K562 (cell line): ENCODE results near the gene ARHGAP22. TPM values are rescaled to one million over a fixed set of nuclear protein-coding genes. Genes with fewer than 3 reads are reported as not detected.

Experiments used
- DLX4 ChIP-seq: fragments of 250-450 bp; sonication (Bioruptor Pico); IDR thresholded peaks from 2 replicates; pipeline ENCODE4 v1.6.1; 2021; ENCODE audit warnings: mild to moderate bottlenecking
- FOXP4 ChIP-seq: sonication (generic); formaldehyde crosslinking; IDR thresholded peaks from 2 replicates; pipeline ENCODE4 v1.8.0; 2022; ENCODE audit warnings: mild to moderate bottlenecking, missing genetic modification reagents, borderline replicate concordance
- MGA ChIP-seq: fragments of 450-650 bp; IDR thresholded peaks from 2 replicates; pipeline ENCODE4 v1.6.1; 2016; ENCODE audit warnings: mild to moderate bottlenecking, moderate library complexity
- NFRKB ChIP-seq: fragments of 450-650 bp; IDR thresholded peaks from 2 replicates; pipeline ENCODE4 v1.6.1; 2016; ENCODE audit warnings: low read depth
- XRCC5 ChIP-seq: fragments of 200-400 bp; formaldehyde crosslinking; IDR thresholded peaks from 2 replicates; pipeline ENCODE4 v1.6.1; 2017; ENCODE audit warnings: low read depth, mild to moderate bottlenecking, low read length
- ZBTB33 ChIP-seq: sonication (generic); formaldehyde crosslinking; IDR thresholded peaks from 2 replicates; pipeline ENCODE4 v1.8.1; 2023; ENCODE audit warnings: mild to moderate bottlenecking, missing genetic modification reagents
- polyA plus RNA-seq, 8 experiments: library from polyadenylated mRNA; depleted of rRNA in 4 of 8; stranded (reverse) in 5 of 8; unstranded in 3 of 8; fragments of >200 nt; fragmentation: Nextera tagmentation in 2 of 8; fragmentation: Illumina TruSeq in 1 of 8; extraction: Ambion mirVana in 2 of 8; extraction: Trizol in 1 of 8; gene quantifications; 2 replicates each; pipeline versions ENCODE4 v1.2.1 to v1.2.3, GENCODE V29; 2011 to 2014; ENCODE audit warnings: inconsistent platforms in 1 of 8, missing spikeins in 1 of 8
- total RNA-seq, 7 experiments: library from RNA; depleted of rRNA in 6 of 7; stranded (reverse); fragments of >200 nt in 6 of 7; fragmentation: Illumina TruSeq in 2 of 7; extraction: Trizol in 2 of 7; gene quantifications; 2 replicates each; pipeline versions ENCODE4 v1.2.1 to v1.2.3, GENCODE V29; 2011 to 2021; ENCODE audit warnings: low replicate concordance in 1 of 7

Gene ARHGAP22
- total and polyA plus RNA-seq, 9 of the 15 experiments (the other 6 are each of a cell fraction or from before 2014, with no cell fraction given), result 1.3 to 28.1 (median 12.7) TPM

- TF ChIP-seq MGA, result no peak
- no peak for TF ChIP-seq FOXP4 (CRISPR knock-in tag)
- TF ChIP-seq DLX4 (CRISPR knock-in tag), result no peak
- TF ChIP-seq ZBTB33 (CRISPR knock-in tag), result no peak
- no peak for TF ChIP-seq XRCC5
- peak; percentile 77 for TF ChIP-seq NFRKB
These were observed 135.9 kb downstream of the ARHGAP22 start (continued) for GRCh38 chr10:48468866-48469511.
